H1 (cell line): ENCODE results near the gene PGAM1.

Experiments
- EP300 ChIP-seq, 2 experiments: IDR thresholded peaks; 1 replicate in 1 of 2; 2 replicates in 1 of 2; pipeline ENCODE4 v1.6.1; 2011 to 2012; ENCODE audit warnings: low read depth in 2 of 2, low read length in 2 of 2, mild to moderate bottlenecking in 2 of 2, borderline replicate concordance in 1 of 2, inconsistent platforms in 1 of 2, moderate library complexity in 1 of 2
- SIX5 ChIP-seq: IDR thresholded peaks from 2 replicates; pipeline ENCODE4 v1.6.1; 2011; ENCODE audit warnings: mild to moderate bottlenecking, low read depth, low read length
- USF2 ChIP-seq: IDR thresholded peaks from 2 replicates; pipeline ENCODE4 v1.6.1; 2011; ENCODE audit warnings: low read length, improper control_type of control experiment

GRCh38 chr10:97482381-97482780, 56.4 kb downstream of the PGAM1 start:
- TF ChIP-seq EP300 (IDR thresholded peaks at IDR 0.05; ENCODE audit: borderline replicate concordance in 1 of 2, low read depth in 2 of 2, low read length in 2 of 2) (no peak), SIX5 (no peak), USF2 (no peak)
